ENCODE results near the gene KLHL6. TPM values are rescaled to one million over a fixed set of nuclear protein-coding genes. Genes with fewer than 3 reads are reported as not detected.

Gene KLHL6
- total and polyA plus RNA-seq, 2 of the 13 experiments (the other 11 are each of a cell fraction or from before 2014, with no cell fraction given): not detected

DNA sequence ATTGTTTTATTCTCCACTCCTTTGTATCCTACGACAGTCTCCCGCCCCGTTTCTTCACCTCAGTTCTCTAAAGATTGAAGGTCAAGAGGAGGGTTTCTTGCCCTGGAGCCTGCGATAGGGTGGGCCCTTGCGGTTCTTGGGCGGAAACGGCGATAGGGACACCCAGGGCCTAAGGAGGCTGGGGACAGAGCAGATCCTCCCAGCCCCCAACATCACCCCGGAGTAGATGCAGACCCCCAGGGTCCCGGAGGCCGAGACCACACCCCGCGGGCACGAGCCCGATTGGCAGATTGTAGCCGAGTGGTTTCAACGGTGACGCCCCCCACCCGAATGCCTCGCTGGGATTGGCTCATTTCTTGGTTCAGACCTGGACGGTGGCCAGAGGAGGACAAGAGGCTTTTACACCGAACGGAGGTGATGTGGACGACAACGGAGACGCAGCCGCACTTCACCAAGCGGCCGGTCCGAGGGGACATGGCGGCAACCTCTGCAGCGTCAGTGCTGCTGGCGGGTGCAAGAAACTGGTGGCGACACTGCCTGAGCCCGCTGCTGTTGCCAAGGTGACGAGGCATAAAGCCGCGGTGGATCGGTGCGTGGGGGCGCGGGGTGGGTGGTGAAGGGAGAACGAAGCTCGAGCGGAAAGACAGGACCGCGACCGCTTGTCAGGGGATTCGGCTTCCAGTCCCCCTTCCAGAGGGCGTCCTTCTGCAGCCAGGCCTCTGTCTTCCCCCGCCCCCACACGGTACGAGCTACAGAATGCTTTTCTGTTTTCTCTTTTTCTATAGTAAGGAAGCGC is 108.1 kb downstream of the KLHL6 start (continued):
- TF ChIP-seq SETDB1 (CRISPR knock-in tag; IDR thresholded peaks at IDR 0.05; ENCODE audit: borderline replicate concordance) (no peak), MAZ (IDR thresholded peaks at IDR 0.05; ENCODE audit: borderline replicate concordance, low read depth, low read length) (no peak), MAZ (CRISPR knock-in tag; IDR thresholded peaks at IDR 0.05; ENCODE audit: low read depth) (peak; percentile 85), ZNF780A (CRISPR knock-in tag; IDR thresholded peaks at IDR 0.05) (no peak; the same call in 1 of the 2 replicates), KLF9 (CRISPR knock-in tag; IDR thresholded peaks at IDR 0.05; ENCODE audit: low read depth) (peak; percentile 75; the same call in 1 of the 2 replicates), NFYB (CRISPR knock-in tag; IDR thresholded peaks at IDR 0.05) (peak; percentile 84), JUND (CRISPR knock-in tag; IDR thresholded peaks at IDR 0.05) (peak; percentile 57; the same call in 1 of the 2 replicates), ZNF343 (CRISPR knock-in tag; IDR thresholded peaks at IDR 0.05) (no peak; the same call in 1 of the 2 replicates), SRY (CRISPR knock-in tag; IDR thresholded peaks at IDR 0.05) (peak; percentile 56; the same call in 1 of the 2 replicates), SP5 (CRISPR knock-in tag; IDR thresholded peaks at IDR 0.05; ENCODE audit: borderline replicate concordance, low read depth) (peak; percentile 56; the same call in 1 of the 2 replicates), MBD4 (IDR thresholded peaks at IDR 0.05; ENCODE audit: borderline replicate concordance, low read length) (no peak), FLYWCH1 (CRISPR knock-in tag; IDR thresholded peaks at IDR 0.05) (no peak), ZKSCAN5 (CRISPR knock-in tag; IDR thresholded peaks at IDR 0.05) (peak; percentile 99), POLR2G (IDR thresholded peaks at IDR 0.05; ENCODE audit: low read depth, low read length) (peak; percentile 95), ADNP (CRISPR knock-in tag; IDR thresholded peaks at IDR 0.05) (no peak), ZNF101 (CRISPR knock-in tag; IDR thresholded peaks at IDR 0.05; ENCODE audit: borderline replicate concordance, low read depth) (no peak), PRPF4 (IDR thresholded peaks at IDR 0.05; ENCODE audit: low read depth, low read length, poor library complexity, severe bottlenecking) (no peak), FOXO1 (CRISPR knock-in tag; IDR thresholded peaks at IDR 0.05) (peak; percentile 64; the same call in 1 of the 2 replicates), HOXA9 (CRISPR knock-in tag; IDR thresholded peaks at IDR 0.05; ENCODE audit: borderline replicate concordance) (no peak), CREB3 (CRISPR knock-in tag; IDR thresholded peaks at IDR 0.05) (no peak), REXO4 (CRISPR knock-in tag; IDR thresholded peaks at IDR 0.05; ENCODE audit: borderline replicate concordance) (no peak), ZNF7 (CRISPR knock-in tag; IDR thresholded peaks at IDR 0.05) (no peak; the same call in 1 of the 2 replicates), ZBTB20 (CRISPR knock-in tag; IDR thresholded peaks at IDR 0.05; ENCODE audit: borderline replicate concordance, low read depth) (no peak), TEAD3 (CRISPR knock-in tag; optimal IDR thresholded peaks at IDR 0.05; ENCODE audit: borderline replicate concordance) (peak; percentile 72)
- TF ChIP-seq, protein P1, sequence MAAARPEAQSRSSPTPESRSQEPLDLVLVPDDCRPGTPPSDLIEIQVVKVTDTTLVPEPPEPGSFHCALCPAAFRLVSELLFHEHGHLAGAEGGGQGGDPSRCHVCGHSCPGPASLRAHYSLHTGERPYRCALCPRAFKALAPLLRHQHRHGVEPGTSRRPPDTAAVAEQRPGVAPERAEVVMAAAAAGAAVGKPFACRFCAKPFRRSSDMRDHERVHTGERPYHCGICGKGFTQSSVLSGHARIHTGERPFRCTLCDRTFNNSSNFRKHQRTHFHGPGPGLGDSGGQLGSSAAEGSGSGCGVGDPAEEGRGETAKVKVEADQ (CRISPR knock-in tag; IDR thresholded peaks at IDR 0.05; ENCODE audit: borderline replicate concordance): 0 out of 2 replicates have a peak, but pooled peaks have one; percentile 38
- TF ChIP-seq, protein P2, sequence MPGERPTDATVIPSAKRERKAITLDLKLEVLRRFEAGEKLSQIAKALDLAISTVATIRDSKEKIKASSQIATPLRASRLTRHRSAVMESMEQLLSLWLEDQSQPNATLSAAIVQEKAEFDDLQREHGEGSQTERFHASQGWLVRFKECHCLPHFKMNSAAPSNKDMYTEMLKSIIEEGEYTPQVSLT (CRISPR knock-in tag; IDR thresholded peaks at IDR 0.05; ENCODE audit: borderline replicate concordance, low read depth): no peak
- TF ChIP-seq, protein P3, sequence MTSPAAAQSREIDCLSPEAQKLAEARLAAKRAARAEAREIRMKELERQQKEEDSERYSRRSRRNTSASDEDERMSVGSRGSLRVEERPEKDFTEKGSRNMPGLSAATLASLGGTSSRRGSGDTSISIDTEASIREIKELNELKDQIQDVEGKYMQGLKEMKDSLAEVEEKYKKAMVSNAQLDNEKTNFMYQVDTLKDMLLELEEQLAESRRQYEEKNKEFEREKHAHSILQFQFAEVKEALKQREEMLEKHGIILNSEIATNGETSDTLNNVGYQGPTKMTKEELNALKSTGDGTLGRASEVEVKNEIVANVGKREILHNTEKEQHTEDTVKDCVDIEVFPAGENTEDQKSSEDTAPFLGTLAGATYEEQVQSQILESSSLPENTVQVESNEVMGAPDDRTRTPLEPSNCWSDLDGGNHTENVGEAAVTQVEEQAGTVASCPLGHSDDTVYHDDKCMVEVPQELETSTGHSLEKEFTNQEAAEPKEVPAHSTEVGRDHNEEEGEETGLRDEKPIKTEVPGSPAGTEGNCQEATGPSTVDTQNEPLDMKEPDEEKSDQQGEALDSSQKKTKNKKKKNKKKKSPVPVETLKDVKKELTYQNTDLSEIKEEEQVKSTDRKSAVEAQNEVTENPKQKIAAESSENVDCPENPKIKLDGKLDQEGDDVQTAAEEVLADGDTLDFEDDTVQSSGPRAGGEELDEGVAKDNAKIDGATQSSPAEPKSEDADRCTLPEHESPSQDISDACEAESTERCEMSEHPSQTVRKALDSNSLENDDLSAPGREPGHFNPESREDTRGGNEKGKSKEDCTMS (CRISPR knock-in tag; conservative IDR thresholded peaks at IDR 0.05): no peak

Measured in HepG2 (cell line).